ENCODE data around the gene C17orf114.

DNA sequence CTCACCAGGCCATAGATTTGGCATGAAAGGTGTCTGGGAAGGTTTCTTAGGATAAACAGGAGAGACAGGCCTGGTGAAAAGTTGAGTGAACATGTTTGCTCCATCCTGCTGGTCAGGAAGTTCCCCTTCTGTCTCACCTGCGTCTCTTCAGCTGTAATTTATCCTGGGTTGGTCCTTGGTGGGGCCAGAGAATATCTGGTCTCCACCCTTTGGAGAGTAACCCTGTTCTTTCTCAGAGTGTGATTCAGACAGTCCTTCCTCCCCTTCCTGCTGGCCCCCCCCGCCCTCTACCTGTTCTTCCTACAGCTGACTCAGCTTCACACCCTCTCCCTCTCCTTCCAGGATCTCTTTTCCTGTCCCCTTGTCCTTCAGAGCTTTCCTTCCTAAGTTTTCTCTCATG lies 48.1 kb upstream of the C17orf114 start:
- TF ChIP-seq SP7 (tag by site-specific recombination; IDR thresholded peaks at IDR 0.05): no peak
- no peak for TF ChIP-seq ZNF629 (tag by site-specific recombination; IDR thresholded peaks at IDR 0.05)
- no peak for TF ChIP-seq ZNF501 (tag by site-specific recombination; IDR thresholded peaks at IDR 0.05)
- TF ChIP-seq, protein P1, sequence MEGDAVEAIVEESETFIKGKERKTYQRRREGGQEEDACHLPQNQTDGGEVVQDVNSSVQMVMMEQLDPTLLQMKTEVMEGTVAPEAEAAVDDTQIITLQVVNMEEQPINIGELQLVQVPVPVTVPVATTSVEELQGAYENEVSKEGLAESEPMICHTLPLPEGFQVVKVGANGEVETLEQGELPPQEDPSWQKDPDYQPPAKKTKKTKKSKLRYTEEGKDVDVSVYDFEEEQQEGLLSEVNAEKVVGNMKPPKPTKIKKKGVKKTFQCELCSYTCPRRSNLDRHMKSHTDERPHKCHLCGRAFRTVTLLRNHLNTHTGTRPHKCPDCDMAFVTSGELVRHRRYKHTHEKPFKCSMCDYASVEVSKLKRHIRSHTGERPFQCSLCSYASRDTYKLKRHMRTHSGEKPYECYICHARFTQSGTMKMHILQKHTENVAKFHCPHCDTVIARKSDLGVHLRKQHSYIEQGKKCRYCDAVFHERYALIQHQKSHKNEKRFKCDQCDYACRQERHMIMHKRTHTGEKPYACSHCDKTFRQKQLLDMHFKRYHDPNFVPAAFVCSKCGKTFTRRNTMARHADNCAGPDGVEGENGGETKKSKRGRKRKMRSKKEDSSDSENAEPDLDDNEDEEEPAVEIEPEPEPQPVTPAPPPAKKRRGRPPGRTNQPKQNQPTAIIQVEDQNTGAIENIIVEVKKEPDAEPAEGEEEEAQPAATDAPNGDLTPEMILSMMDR (tag by site-specific recombination; IDR thresholded peaks at IDR 0.05): no peak
- no peak for TF ChIP-seq TCF7L2 (IDR thresholded peaks at IDR 0.05; ENCODE audit: borderline replicate concordance, low read depth, low read length)
- TF ChIP-seq ZNF596 (tag by site-specific recombination; IDR thresholded peaks at IDR 0.05): no peak
- no peak for TF ChIP-seq SALL2 (tag by site-specific recombination; IDR thresholded peaks at IDR 0.05; ENCODE audit: borderline replicate concordance)
- TF ChIP-seq SP2 (tag by site-specific recombination; IDR thresholded peaks at IDR 0.05): no peak
- TF ChIP-seq, protein P2, sequence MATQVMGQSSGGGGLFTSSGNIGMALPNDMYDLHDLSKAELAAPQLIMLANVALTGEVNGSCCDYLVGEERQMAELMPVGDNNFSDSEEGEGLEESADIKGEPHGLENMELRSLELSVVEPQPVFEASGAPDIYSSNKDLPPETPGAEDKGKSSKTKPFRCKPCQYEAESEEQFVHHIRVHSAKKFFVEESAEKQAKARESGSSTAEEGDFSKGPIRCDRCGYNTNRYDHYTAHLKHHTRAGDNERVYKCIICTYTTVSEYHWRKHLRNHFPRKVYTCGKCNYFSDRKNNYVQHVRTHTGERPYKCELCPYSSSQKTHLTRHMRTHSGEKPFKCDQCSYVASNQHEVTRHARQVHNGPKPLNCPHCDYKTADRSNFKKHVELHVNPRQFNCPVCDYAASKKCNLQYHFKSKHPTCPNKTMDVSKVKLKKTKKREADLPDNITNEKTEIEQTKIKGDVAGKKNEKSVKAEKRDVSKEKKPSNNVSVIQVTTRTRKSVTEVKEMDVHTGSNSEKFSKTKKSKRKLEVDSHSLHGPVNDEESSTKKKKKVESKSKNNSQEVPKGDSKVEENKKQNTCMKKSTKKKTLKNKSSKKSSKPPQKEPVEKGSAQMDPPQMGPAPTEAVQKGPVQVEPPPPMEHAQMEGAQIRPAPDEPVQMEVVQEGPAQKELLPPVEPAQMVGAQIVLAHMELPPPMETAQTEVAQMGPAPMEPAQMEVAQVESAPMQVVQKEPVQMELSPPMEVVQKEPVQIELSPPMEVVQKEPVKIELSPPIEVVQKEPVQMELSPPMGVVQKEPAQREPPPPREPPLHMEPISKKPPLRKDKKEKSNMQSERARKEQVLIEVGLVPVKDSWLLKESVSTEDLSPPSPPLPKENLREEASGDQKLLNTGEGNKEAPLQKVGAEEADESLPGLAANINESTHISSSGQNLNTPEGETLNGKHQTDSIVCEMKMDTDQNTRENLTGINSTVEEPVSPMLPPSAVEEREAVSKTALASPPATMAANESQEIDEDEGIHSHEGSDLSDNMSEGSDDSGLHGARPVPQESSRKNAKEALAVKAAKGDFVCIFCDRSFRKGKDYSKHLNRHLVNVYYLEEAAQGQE (tag by site-specific recombination; IDR thresholded peaks at IDR 0.05): no peak

Data from HEK293 (cell line).